Ishikawa (cell line): ENCODE measurements around the gene SATB2.

Experiments used
- CEBPB ChIP-seq: IDR thresholded peaks from 2 replicates; pipeline ENCODE4 v1.6.1; 2012
- CREB1 ChIP-seq: IDR thresholded peaks from 2 replicates; pipeline ENCODE4 v1.6.1; 2012; ENCODE audit warnings: low read depth
- EP300 ChIP-seq: IDR thresholded peaks from 2 replicates; pipeline ENCODE4 v1.6.1; 2012; ENCODE audit warnings: borderline replicate concordance
- FOXM1 ChIP-seq: IDR thresholded peaks from 2 replicates; pipeline ENCODE4 v1.6.1; 2012; ENCODE audit warnings: low read depth, borderline replicate concordance
- NFIC ChIP-seq: IDR thresholded peaks from 2 replicates; pipeline ENCODE4 v1.6.1; 2012
- RAD21 ChIP-seq: IDR thresholded peaks from 2 replicates; pipeline ENCODE4 v1.6.1; 2012; ENCODE audit warnings: low read depth
- TAF1 ChIP-seq: IDR thresholded peaks from 2 replicates; pipeline ENCODE4 v1.6.1; 2012; ENCODE audit warnings: low read depth, mild to moderate bottlenecking
- TCF12 ChIP-seq: IDR thresholded peaks from 2 replicates; pipeline ENCODE4 v1.6.1; 2012; ENCODE audit warnings: low read depth
- TEAD4 ChIP-seq: IDR thresholded peaks from 2 replicates; pipeline ENCODE4 v1.6.1; 2012
- USF1 ChIP-seq: IDR thresholded peaks from 2 replicates; pipeline ENCODE4 v1.6.1; 2012
- YY1 ChIP-seq: IDR thresholded peaks from 2 replicates; pipeline ENCODE4 v1.6.1; 2012; ENCODE audit warnings: low read depth
- ZBTB7A ChIP-seq: IDR thresholded peaks from 2 replicates; pipeline ENCODE4 v1.6.1; 2012; ENCODE audit warnings: low read depth
- TF ChIP-seq, protein P1 (sequence below): IDR thresholded peaks from 2 replicates; pipeline ENCODE4 v1.6.1; 2012; ENCODE audit warnings: low read depth, mild to moderate bottlenecking
- TF ChIP-seq, protein P2 (sequence below): IDR thresholded peaks from 2 replicates; pipeline ENCODE4 v1.6.1; 2012

Gene SATB2

DNA sequence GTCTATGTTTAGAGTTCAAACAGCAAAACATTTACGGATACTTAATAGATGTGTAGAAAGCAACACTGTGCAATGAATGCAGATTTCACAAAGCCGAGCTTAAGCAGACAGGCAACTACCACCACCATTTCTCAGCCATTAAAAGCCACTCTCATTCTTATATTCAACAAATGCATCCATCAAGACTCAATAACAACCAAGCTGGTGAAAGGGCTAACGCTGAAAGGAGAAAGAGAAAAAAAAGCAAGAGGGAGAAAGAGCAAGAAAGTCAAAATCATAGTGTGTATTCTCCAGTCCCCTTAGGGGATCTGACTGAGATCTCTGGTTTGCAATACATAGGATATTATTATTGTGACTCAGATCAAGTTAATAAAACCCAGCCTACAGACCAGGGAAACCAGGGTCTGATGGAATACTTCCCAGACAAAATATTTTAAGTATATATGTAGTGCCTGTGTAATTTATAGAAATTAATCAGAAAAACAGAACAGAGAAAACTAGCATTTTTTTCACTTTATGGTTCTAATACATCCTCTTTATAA is 14.1 kb downstream of the SATB2 start:
- no peak for TF ChIP-seq TCF12
- TF ChIP-seq, protein P1, sequence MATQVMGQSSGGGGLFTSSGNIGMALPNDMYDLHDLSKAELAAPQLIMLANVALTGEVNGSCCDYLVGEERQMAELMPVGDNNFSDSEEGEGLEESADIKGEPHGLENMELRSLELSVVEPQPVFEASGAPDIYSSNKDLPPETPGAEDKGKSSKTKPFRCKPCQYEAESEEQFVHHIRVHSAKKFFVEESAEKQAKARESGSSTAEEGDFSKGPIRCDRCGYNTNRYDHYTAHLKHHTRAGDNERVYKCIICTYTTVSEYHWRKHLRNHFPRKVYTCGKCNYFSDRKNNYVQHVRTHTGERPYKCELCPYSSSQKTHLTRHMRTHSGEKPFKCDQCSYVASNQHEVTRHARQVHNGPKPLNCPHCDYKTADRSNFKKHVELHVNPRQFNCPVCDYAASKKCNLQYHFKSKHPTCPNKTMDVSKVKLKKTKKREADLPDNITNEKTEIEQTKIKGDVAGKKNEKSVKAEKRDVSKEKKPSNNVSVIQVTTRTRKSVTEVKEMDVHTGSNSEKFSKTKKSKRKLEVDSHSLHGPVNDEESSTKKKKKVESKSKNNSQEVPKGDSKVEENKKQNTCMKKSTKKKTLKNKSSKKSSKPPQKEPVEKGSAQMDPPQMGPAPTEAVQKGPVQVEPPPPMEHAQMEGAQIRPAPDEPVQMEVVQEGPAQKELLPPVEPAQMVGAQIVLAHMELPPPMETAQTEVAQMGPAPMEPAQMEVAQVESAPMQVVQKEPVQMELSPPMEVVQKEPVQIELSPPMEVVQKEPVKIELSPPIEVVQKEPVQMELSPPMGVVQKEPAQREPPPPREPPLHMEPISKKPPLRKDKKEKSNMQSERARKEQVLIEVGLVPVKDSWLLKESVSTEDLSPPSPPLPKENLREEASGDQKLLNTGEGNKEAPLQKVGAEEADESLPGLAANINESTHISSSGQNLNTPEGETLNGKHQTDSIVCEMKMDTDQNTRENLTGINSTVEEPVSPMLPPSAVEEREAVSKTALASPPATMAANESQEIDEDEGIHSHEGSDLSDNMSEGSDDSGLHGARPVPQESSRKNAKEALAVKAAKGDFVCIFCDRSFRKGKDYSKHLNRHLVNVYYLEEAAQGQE, result no peak

GRCh38 chr2:199442173-199442572 is 15.6 kb downstream of the SATB2 start:
- no peak for TF ChIP-seq TEAD4
- no peak for TF ChIP-seq EP300
- no peak for TF ChIP-seq YY1
- TF ChIP-seq RAD21, result no peak
- TF ChIP-seq, protein P1, result no peak

GRCh38 chr2:199441759-199442158 is 16.0 kb downstream of the SATB2 start:
- TF ChIP-seq TCF12, result no peak
- TF ChIP-seq RAD21, result no peak
- TF ChIP-seq CREB1, result no peak
- TF ChIP-seq EP300, result no peak

GRCh38 chr2:199440118-199440517 is 17.6 kb downstream of the SATB2 start:
- TF ChIP-seq, protein P2, sequence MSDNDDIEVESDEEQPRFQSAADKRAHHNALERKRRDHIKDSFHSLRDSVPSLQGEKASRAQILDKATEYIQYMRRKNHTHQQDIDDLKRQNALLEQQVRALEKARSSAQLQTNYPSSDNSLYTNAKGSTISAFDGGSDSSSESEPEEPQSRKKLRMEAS, result no peak
- no peak for TF ChIP-seq ZBTB7A

GRCh38 chr2:199439542-199439941 is 18.2 kb downstream of the SATB2 start:
- TF ChIP-seq TAF1 (no peak), RAD21 (no peak), ZBTB7A (no peak), EP300 (no peak), FOXM1 (no peak), TCF12 (no peak), USF1 (no peak), CEBPB (no peak), NFIC (no peak)
- TF ChIP-seq, protein P1, result no peak

DNA sequence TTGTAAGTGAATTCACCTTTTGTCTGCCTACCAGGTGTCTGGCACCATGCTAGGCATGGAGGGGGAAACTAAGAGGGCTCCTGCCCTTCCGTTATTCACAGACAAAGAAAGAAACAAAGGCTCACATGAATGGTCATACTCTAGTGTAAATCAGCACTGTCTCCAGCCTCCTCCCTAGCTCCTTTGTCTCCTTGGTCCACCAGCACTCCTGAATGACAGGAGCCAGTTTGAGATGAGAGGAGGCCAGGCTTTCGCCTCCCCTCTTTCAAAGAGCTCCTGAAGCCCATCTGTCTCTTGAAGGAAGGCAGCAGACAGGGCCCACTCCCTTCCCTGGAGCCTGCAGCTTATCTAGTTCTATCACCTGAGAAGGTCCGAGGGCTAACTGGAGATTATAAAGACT is 18.7 kb downstream of the SATB2 start:
- TF ChIP-seq TEAD4 (no peak), NFIC (no peak), TCF12 (no peak), TAF1 (no peak), RAD21 (no peak), EP300 (no peak), CEBPB (no peak)

DNA sequence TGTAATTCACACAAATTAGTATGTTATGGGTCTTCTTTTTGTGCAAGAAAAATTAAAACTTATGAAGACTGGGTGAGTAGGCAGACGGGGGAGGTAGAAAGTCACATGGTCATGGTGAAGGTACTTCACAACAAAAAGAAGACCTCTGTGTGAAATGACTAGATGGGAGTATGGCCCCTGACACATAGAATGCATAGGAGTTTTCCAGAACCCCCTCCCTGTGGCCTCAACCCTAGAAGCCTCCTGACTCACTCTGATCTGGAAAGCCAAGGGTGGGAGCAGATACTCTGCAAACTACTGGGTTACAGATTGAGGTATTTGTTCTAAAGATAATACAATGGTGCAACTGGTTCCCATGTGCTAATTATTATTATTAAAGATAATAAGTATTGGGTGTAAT is 23.2 kb downstream of the SATB2 start:
- TF ChIP-seq ZBTB7A (no peak), YY1 (no peak), RAD21 (no peak), CEBPB (no peak), TEAD4 (no peak)
- TF ChIP-seq, protein P2, result no peak
